ENCODE measurements around the gene CSF2.

Gene CSF2

GRCh38 chr5:132065351-132065937, 8.1 kb upstream of the CSF2 start:
- TF ChIP-seq ZFX (IDR thresholded peaks at IDR 0.05; ENCODE audit: borderline replicate concordance) (no peak), CTCF (IDR thresholded peaks at IDR 0.05) (no peak)
- no peak overlapping the region for H3K27ac ChIP-seq

GRCh38 chr5:132065951-132066701, 7.5 kb upstream of the CSF2 start:
- TF ChIP-seq ZFX (IDR thresholded peaks at IDR 0.05; ENCODE audit: borderline replicate concordance) (no peak), CTCF (IDR thresholded peaks at IDR 0.05) (no peak)
- no peak overlapping the region for H3K27ac ChIP-seq

- H3K27ac ChIP-seq: no peak overlapping the region
- TF ChIP-seq ZFX (IDR thresholded peaks at IDR 0.05; ENCODE audit: borderline replicate concordance) (no peak), CTCF (IDR thresholded peaks at IDR 0.05) (no peak)
Measured at GRCh38 chr5:132066871-132067270, 6.7 kb upstream of the CSF2 start.

GRCh38 chr5:132067451-132067850, 6.1 kb upstream of the CSF2 start:
- no peak for TF ChIP-seq CTCF (IDR thresholded peaks at IDR 0.05)
- TF ChIP-seq ZFX (IDR thresholded peaks at IDR 0.05; ENCODE audit: borderline replicate concordance): no peak
- H3K27ac ChIP-seq: no peak overlapping the region

GRCh38 chr5:132067941-132068808, 5.4 kb upstream of the CSF2 start:
- no peak for TF ChIP-seq ZFX (IDR thresholded peaks at IDR 0.05; ENCODE audit: borderline replicate concordance)
- no peak for TF ChIP-seq CTCF (IDR thresholded peaks at IDR 0.05)
- no peak overlapping the region for H3K27ac ChIP-seq

- no peak overlapping the region for H3K27ac ChIP-seq
- TF ChIP-seq ZFX (IDR thresholded peaks at IDR 0.05; ENCODE audit: borderline replicate concordance) (no peak), CTCF (IDR thresholded peaks at IDR 0.05) (no peak)
Measured at GRCh38 chr5:132069561-132069960, 4.0 kb upstream of the CSF2 start.

All from 22Rv1 (cell line).